Prostate gland (tissue), 2 donors: ENCODE results near the gene ZNRF3. TPM values are rescaled to one million over a fixed set of nuclear protein-coding genes. Genes with fewer than 3 reads are reported as not detected.

ENCODE experiments used
- DNase-seq: peaks from one replicate; pipeline ENCODE4 v3.0.0-alpha.2; 2019; ENCODE audit warnings: low spot score
- H3K27ac ChIP-seq, 2 donors: fragments of 200-600 bp; sonication (generic); 2 replicates each; pipeline ENCODE4 v1.5.1; 2017 to 2019
- H3K27me3 ChIP-seq: fragments of 200-600 bp; sonication (generic); replicated peaks from 2 replicates; pipeline ENCODE4 v1.5.1; 2019; ENCODE audit not compliant: insufficient read depth
- H3K36me3 ChIP-seq, 2 donors: fragments of 200-600 bp; sonication (generic); 1 replicate in 1 of 2; 2 replicates in 1 of 2; pipeline versions ENCODE4 v1.5.1 to v1.8.1; 2017 to 2019
- H3K4me1 ChIP-seq: fragments of 200-600 bp; sonication (generic); replicated peaks from 2 replicates; pipeline ENCODE4 v1.5.1; 2019
- H3K4me3 ChIP-seq, 2 donors: fragments of 200-600 bp; sonication (generic); 2 replicates each; pipeline ENCODE4 v1.5.1; 2017 to 2019
- H3K9me3 ChIP-seq: fragments of 200-600 bp; sonication (generic); 2 replicates; pipeline ENCODE4 v1.5.1; 2017
- CTCF ChIP-seq, 4 experiments: fragments of 200-600 bp in 2 of 4; fragments of 450-650 bp in 2 of 4; sonication (generic) in 2 of 4; IDR thresholded peaks; 1 replicate in 3 of 4; 2 replicates in 1 of 4; pipeline ENCODE4 v1.5.1; 2016 to 2019; ENCODE audit warnings: antibody characterized with exemption in 4 of 4, mild to moderate bottlenecking in 2 of 4, moderate library complexity in 2 of 4
- POLR2A ChIP-seq: fragments of 450-650 bp; IDR thresholded peaks from one replicate; pipeline ENCODE4 v1.6.1; 2016; ENCODE audit warnings: antibody characterized with exemption, mild to moderate bottlenecking
- POLR2AphosphoS5 ChIP-seq: sonication (generic); formaldehyde crosslinking; IDR thresholded peaks from one replicate; pipeline ENCODE4 v1.6.1; 2017; ENCODE audit warnings: antibody characterized with exemption
- WGBS: methylation state at CpG from one replicate; pipeline ENCODE4 v1.1.5; 2018; 5-methylcytosine and 5-hydroxymethylcytosine counted together
- intact Hi-C: fragments of 100-400 bp; cut with DNase I; formaldehyde crosslinking; loops from one replicate; pipeline ENCODE4 v1.14.2; 2022
- total RNA-seq, 2 donors: library from RNA; depleted of rRNA; stranded (reverse); fragments of >200 nt; gene quantifications; one replicate each; pipeline ENCODE4 v1.1.0, GENCODE V29; 2016

ZNRF3 gene
- total RNA-seq, 2 donors from 2014 or later = 38.5 to 46.1 TPM

- Histone ChIP-seq H3K4me3 (no peak overlapping the region), H3K36me3 (no peaks in the 10 kb centered on the region), H3K27ac (no peak overlapping the region), H3K4me1 (no peaks in the 10 kb centered on the region), H3K9me3 (no peaks in the 10 kb centered on the region), H3K27me3 (no peaks in the 10 kb centered on the region)
- no peak for DNase-seq
- 90% methylated on average over 3 of the region's 3 CpGs for WGBS
- TF ChIP-seq POLR2AphosphoS5 (no peak), POLR2A (no peak)
- intact Hi-C loops = no loop called here
Measured at GRCh38 chr22:28873183-28873963, 10.0 kb upstream of the ZNRF3 start.

- TF ChIP-seq CTCF (IDR thresholded peaks at IDR 0.05) (no peak), POLR2A (no peak), POLR2AphosphoS5 (no peak)
- Histone ChIP-seq H3K27ac (no peak overlapping the region), H3K9me3 (no peaks in the 10 kb centered on the region), H3K27me3 (no peaks in the 10 kb centered on the region), H3K4me1 (no peaks in the 10 kb centered on the region), H3K36me3 (no peaks in the 10 kb centered on the region), H3K4me3 (no peak overlapping the region)
- 85% methylated on average over 3 of the region's 3 CpGs for WGBS
- intact Hi-C loops = no loop called here
- no peak for DNase-seq
Measured at GRCh38 chr22:28874061-28874460, 9.3 kb upstream of the ZNRF3 start.

GRCh38 chr22:28874811-28875320 lies 8.5 kb upstream of the ZNRF3 start:
- WGBS = 74% methylated on average over 2 of the region's 2 CpGs
- no peaks in the 10 kb centered on the region for H3K36me3 ChIP-seq
- TF ChIP-seq CTCF (IDR thresholded peaks at IDR 0.05) (no peak), POLR2AphosphoS5 (no peak), POLR2A (no peak)

GRCh38 chr22:28882545-28882877 lies 861 bp upstream of the ZNRF3 start:
- intact Hi-C loops = loop anchor here (10.0 kb wide), 1 partner anchor 152 kb away; no protein-coding TSS in a partner anchor
- Histone ChIP-seq H3K27me3 (no peaks in the 10 kb centered on the region), H3K9me3 (no peaks in the 10 kb centered on the region), H3K27ac (peak overlapping the region; percentile 28 to 46), H3K36me3 (no peaks in the 10 kb centered on the region), H3K4me3 (peak overlapping the region; percentile 44), H3K4me1 (peaks cover 3% of the 10 kb centered on the region)
- no peak for DNase-seq
- TF ChIP-seq POLR2A (no peak), CTCF (IDR thresholded peaks at IDR 0.05) (no peak), POLR2AphosphoS5 (no peak)
- 3% methylated on average over 5 of the region's 5 CpGs for WGBS

More at GRCh38 chr22:28874811-28875320, 8.5 kb upstream of the ZNRF3 start:
- Histone ChIP-seq H3K4me3 (no peak overlapping the region), H3K27ac (no peak overlapping the region), H3K27me3 (no peaks in the 10 kb centered on the region), H3K4me1 (no peaks in the 10 kb centered on the region), H3K9me3 (no peaks in the 10 kb centered on the region)
- DNase-seq = no peak
- intact Hi-C loops = no loop called here

GRCh38 chr22:28883657-28883916 lies 215 bp downstream of the ZNRF3 start:
- peak overlapping the region; percentile 63 to 70 for H3K4me3 ChIP-seq
- intact Hi-C loops = loop anchor here (10.0 kb wide), 1 partner anchor 151 kb away; no protein-coding TSS in a partner anchor
- WGBS = 2% methylated on average over 11 of the region's 48 CpGs
- no peaks in the 10 kb centered on the region for H3K9me3 ChIP-seq
- H3K36me3 ChIP-seq = no peaks in the 10 kb centered on the region
- DNase-seq = no peak
- H3K4me1 ChIP-seq = peaks cover 3% of the 10 kb centered on the region
- no peak for TF ChIP-seq POLR2AphosphoS5
- TF ChIP-seq CTCF (IDR thresholded peaks at IDR 0.05) = no peak
- TF ChIP-seq POLR2A = no peak
- no peaks in the 10 kb centered on the region for H3K27me3 ChIP-seq
- peak overlapping the region; percentile 62 to 75 for H3K27ac ChIP-seq
